Progenitor cell of endocrine pancreas (in vitro differentiated cells): ENCODE results near the gene RAPGEF4. TPM values are rescaled to one million over a fixed set of nuclear protein-coding genes. Genes with fewer than 3 reads are reported as not detected.

Experiments
- DNase-seq: peaks from one replicate; pipeline ENCODE4 v3.0.0; 2021; ENCODE audit warnings: low spot score; ENCODE audit not compliant: unreplicated experiment
- H3K27ac Mint-ChIP-seq: 2 replicates; pipeline ENCODE4 v1.8.0; 2021; ENCODE audit warnings: mild to moderate bottlenecking, moderate library complexity, mixed read lengths
- H3K27me3 Mint-ChIP-seq: 2 replicates; pipeline ENCODE4 v1.8.0; 2021; ENCODE audit warnings: mixed read lengths
- H3K36me3 Mint-ChIP-seq: 2 replicates; pipeline ENCODE4 v1.8.0; 2022; ENCODE audit warnings: mixed read lengths; ENCODE audit not compliant: insufficient read depth
- H3K4me1 Mint-ChIP-seq: 2 replicates; pipeline ENCODE4 v1.8.0; 2021; ENCODE audit warnings: low read depth, mixed read lengths
- H3K4me3 Mint-ChIP-seq: 2 replicates; pipeline ENCODE4 v1.8.0; 2021; ENCODE audit warnings: low read depth, mild to moderate bottlenecking, moderate library complexity, mixed read lengths
- H3K9me3 Mint-ChIP-seq: 2 replicates; pipeline ENCODE4 v1.8.0; 2021; ENCODE audit warnings: low read depth, mixed read lengths
- total RNA-seq: library from RNA; stranded (reverse); gene quantifications from 2 replicates; pipeline ENCODE4 v1.2.1, GENCODE V29; 2021
- TF ChIP-seq, protein P1 (sequence below): fragments of 200-600 bp; sonication (generic); IDR thresholded peaks from one replicate; pipeline ENCODE4 v1.5.0; 2021; ENCODE audit warnings: antibody characterized with exemption, mild to moderate bottlenecking; ENCODE audit not compliant: unreplicated experiment

Gene RAPGEF4
- total RNA-seq, 1 donor from 2014 or later: 8.6 TPM

DNA sequence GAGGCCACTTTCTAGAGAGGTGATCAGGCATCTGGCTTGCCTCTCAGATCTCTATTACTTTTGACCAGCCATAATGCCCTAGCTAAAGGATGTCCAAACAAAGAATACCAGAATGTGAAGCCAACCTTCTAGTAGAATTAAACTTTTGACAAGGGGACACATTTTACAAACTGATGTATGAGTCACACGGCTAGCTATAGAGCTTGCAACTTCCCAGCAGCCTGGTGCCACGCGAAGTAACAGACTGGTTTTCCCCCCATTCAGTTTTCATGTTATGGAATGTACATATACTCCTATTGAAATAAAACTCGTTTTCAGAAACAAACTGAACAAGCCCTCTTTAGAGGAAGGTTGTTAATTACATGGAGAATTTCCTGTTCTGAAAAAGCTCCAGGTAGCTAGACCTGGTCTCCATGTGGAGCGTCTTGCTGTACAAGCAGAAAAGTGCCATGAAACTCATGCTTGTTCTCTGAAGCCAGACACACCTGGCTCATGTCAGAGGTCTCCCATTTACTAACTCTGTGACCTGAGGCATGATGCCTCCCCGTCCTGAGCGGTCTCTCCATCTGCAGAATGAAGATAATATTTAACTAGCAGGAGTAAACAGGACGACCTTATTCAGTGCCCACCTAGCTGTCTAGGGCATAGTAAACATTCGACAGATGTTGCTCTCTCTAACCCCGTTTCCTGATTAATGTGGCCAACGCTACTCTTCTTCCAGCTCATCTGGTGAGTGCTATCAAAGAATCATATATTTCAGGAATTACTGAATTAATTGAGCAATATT, 258.5 kb downstream of the RAPGEF4 start:
- H3K9me3 Mint-ChIP-seq: no peaks in the 10 kb centered on the region
- peaks cover 19% of the 10 kb centered on the region for H3K4me1 Mint-ChIP-seq
- H3K4me3 Mint-ChIP-seq: no peak overlapping the region
- H3K27me3 Mint-ChIP-seq: no peaks in the 10 kb centered on the region
- TF ChIP-seq, protein P1, sequence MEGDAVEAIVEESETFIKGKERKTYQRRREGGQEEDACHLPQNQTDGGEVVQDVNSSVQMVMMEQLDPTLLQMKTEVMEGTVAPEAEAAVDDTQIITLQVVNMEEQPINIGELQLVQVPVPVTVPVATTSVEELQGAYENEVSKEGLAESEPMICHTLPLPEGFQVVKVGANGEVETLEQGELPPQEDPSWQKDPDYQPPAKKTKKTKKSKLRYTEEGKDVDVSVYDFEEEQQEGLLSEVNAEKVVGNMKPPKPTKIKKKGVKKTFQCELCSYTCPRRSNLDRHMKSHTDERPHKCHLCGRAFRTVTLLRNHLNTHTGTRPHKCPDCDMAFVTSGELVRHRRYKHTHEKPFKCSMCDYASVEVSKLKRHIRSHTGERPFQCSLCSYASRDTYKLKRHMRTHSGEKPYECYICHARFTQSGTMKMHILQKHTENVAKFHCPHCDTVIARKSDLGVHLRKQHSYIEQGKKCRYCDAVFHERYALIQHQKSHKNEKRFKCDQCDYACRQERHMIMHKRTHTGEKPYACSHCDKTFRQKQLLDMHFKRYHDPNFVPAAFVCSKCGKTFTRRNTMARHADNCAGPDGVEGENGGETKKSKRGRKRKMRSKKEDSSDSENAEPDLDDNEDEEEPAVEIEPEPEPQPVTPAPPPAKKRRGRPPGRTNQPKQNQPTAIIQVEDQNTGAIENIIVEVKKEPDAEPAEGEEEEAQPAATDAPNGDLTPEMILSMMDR: no peak
- DNase-seq: no peak
- H3K36me3 Mint-ChIP-seq: peaks cover 1% of the 10 kb centered on the region
- no peak overlapping the region for H3K27ac Mint-ChIP-seq

DNA sequence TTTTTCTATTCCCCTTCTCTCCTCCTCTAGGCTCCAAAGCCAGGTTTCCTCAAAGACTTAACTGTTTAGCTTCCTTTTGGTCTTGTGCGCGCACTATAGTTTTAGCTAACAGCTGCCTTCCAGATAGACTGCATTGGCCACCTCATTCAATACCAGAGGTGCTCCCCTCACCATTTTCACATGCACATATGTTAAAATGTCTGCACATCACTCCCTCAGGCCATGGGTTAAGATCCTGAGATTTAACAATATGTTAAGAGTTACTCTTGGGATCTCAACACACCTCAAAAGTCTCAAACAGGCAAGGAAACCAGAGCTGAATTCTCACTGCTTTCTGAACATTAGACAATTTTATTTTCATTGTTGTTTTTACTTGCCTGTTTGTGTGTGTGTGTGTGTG, 259.2 kb downstream of the RAPGEF4 start:
- Mint-ChIP-seq H3K4me1 (peaks cover 19% of the 10 kb centered on the region), H3K27ac (peak overlapping the region; percentile 16), H3K9me3 (no peaks in the 10 kb centered on the region), H3K36me3 (peaks cover 1% of the 10 kb centered on the region), H3K27me3 (no peaks in the 10 kb centered on the region), H3K4me3 (no peak overlapping the region)
- no peak for DNase-seq
- TF ChIP-seq, protein P1: no peak

DNA sequence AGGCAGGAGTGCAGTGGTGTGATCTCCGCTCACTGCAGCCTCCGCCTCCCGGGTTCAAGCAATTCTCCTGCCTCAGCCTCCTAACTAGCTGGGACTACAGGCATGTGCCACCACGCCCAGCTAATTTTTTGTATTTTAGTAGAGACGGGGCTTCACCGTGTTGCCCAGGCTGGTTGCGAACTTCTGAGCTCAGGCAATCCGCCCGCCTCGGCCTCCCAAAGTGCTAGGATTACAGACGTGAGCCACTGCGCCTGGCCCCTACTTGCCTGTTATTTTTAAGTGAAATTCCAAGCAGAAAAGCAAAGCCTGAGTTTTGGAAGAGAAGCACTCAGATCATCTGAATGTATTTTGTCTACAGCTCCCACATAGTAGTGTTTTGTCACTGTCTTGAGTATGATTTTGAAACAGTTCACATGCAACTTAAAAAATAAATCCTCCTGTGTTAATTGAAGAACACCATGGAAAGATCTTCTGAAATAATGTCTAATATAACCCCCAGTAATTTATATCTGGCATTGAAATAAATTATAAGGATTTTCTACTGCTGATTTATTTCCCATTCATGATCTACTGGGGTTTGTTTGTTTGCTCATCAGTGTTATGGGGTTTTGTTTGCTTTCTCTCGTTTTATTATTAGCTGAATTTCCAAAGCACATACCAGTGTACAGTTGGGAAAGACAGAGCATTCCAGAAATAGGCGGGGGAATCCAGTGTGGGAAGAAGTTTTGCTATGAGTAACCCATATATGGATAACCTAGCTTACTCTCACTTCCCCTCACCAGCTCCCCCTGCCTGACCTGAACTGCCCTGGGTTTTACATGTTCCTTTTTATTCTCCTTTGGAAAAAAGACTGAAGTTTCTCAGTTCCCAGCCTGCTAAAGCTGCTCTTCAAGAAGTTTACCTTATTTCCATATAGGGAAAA, 259.9 kb downstream of the RAPGEF4 start:
- peaks cover 6% of the 10 kb centered on the region for H3K36me3 Mint-ChIP-seq
- TF ChIP-seq, protein P1: peak; percentile 19
- peaks cover 19% of the 10 kb centered on the region for H3K4me1 Mint-ChIP-seq
- H3K27ac Mint-ChIP-seq: peak overlapping the region; percentile 18
- no peaks in the 10 kb centered on the region for H3K27me3 Mint-ChIP-seq
- peaks cover under 1% of the 10 kb centered on the region for H3K9me3 Mint-ChIP-seq
- no peak overlapping the region for H3K4me3 Mint-ChIP-seq
- DNase-seq: no peak

DNA sequence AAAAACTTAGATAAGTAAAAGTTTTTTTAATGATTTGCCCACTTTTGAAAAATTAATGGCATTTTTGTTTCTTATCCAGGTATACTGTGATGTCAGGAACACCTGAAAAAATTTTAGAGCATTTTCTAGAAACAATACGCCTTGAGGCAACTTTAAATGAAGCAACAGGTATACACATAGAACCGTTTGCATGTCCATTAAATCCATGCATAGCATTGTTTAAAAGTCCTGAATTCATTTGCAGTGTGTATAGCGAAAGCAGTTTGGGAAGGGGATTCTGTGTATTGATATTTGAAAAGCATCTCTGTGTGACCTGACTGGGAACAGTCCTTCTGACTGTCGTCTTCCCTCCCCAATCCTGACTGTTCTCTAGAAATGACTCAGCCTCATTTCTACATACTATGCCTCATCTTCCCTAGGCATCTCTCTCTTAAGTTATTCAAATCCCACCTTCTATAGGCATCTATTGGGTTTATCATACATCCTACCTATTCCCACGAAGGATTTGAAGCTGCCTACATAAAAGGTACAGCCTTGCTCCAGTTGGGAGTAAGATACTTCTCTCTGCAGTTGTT, 260.8 kb downstream of the RAPGEF4 start:
- Mint-ChIP-seq H3K27ac (no peak overlapping the region), H3K4me1 (peaks cover 19% of the 10 kb centered on the region), H3K9me3 (peaks cover 8% of the 10 kb centered on the region), H3K27me3 (no peaks in the 10 kb centered on the region), H3K36me3 (peaks cover 12% of the 10 kb centered on the region), H3K4me3 (no peak overlapping the region)
- TF ChIP-seq, protein P1: no peak
- no peak for DNase-seq

DNA sequence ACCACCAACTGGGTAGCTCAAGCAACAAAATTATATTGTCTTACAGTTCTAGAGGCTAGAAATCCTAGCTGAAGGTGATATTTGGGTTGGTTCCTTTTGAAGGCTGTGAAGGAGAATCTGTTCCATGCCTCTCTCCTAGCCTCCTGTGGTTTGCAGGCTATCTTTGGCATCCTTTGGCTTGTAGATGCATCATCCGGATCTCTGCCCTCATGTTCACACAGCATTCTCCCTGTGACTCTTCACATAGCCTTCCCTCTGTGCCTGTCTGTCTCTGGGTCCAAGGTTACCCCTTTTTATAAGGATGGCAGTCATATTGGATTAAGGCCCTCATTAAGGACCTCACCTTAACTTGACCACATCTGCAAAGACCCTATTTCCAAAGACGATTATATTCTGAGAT, 261.4 kb downstream of the RAPGEF4 start:
- no peak overlapping the region for H3K4me3 Mint-ChIP-seq
- TF ChIP-seq, protein P1: no peak
- no peak for DNase-seq
- H3K27ac Mint-ChIP-seq: no peak overlapping the region
- H3K9me3 Mint-ChIP-seq: peaks cover 10% of the 10 kb centered on the region
- H3K4me1 Mint-ChIP-seq: peaks cover 18% of the 10 kb centered on the region
- no peaks in the 10 kb centered on the region for H3K27me3 Mint-ChIP-seq
- H3K36me3 Mint-ChIP-seq: peaks cover 13% of the 10 kb centered on the region
